ENCODE results near the gene ZNF598. TPM values are rescaled to one million over a fixed set of nuclear protein-coding genes. Genes with fewer than 3 reads are reported as not detected.

Gene ZNF598
- total RNA-seq, 1 donor from 2014 or later: 46.0 TPM

DNA sequence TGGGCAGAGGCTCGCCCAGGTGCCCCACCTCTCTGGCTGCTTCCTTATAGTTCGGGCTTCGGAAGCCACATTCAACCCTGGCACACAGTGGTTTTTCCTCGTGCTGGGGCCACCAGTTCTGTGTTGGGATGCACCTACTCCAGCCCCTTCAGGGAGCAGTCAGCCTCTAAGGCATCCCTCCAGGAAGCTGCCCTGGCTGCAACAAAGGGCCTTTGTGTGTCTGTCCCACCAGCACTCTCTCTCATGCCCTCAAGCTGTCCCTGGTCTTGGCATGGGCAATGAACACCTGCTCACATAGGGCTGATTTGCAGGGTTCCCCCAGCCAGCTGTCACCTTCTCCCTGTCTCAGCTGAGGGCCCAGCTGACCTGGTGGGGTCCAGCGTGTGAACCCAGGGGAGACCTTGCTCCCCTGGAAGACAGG is 27.6 kb downstream of the ZNF598 start:
- no peak overlapping the region for H3K4me2 ChIP-seq (ENCODE audit: low read length)
- H3K27ac Mint-ChIP-seq (ENCODE audit: unreplicated experiment): no peak overlapping the region
- H3K27me3 Mint-ChIP-seq (ENCODE audit: low read depth, unreplicated experiment): peaks cover 19% of the 10 kb centered on the region

GRCh38 chr16:1981398-1981836 is 28.2 kb downstream of the ZNF598 start, which contains the start of gene NOXO1:
TSS of gene NOXO1 (minus strand) at chr16:1981469. CDS start at chr16:1981179, 290 bp downstream.
- Histone ChIP-seq H3K27me3 (ENCODE audit: insufficient read depth, low read length) (peaks cover 32% of the 10 kb centered on the region), H2AFZ (ENCODE audit: low read depth, low read length) (no peak within 1 kb of the TSS), H3K36me3 (ENCODE audit: insufficient read depth, low read length) (peaks cover 7% of the 10 kb centered on the region), H3K4me1 (ENCODE audit: insufficient read depth, low read length) (peaks cover 15% of the 10 kb centered on the region), H3K9me3 (ENCODE audit: insufficient read depth, low read depth, low read length) (no peaks in the 10 kb centered on the region), H4K20me1 (ENCODE audit: insufficient read depth, low read length) (peaks cover 46% of the 10 kb centered on the region), H3K9ac (ENCODE audit: low read length) (no peak within 1 kb of the TSS), H3K79me2 (ENCODE audit: insufficient read depth, low read length) (peaks cover 16% of the 10 kb centered on the region), H3K27ac (ENCODE audit: low read depth, low read length) (no peak within 1 kb of the TSS), H3K4me2 (ENCODE audit: low read length) (no peak within 1 kb of the TSS), H3K4me3 (ENCODE audit: insufficient read depth, low read depth, low read length) (no peak within 1 kb of the TSS)
- Mint-ChIP-seq H3K4me3 (ENCODE audit: unreplicated experiment) (no peak within 1 kb of the TSS), H3K4me1 (ENCODE audit: low read depth, unreplicated experiment) (peaks cover 2% of the 10 kb centered on the region), H3K27ac (ENCODE audit: unreplicated experiment) (peak within 1 kb of the TSS; percentile 62), H3K36me3 (ENCODE audit: low read depth, unreplicated experiment) (peaks cover 1% of the 10 kb centered on the region), H3K9me3 (ENCODE audit: unreplicated experiment) (no peaks in the 10 kb centered on the region), H3K27me3 (ENCODE audit: low read depth, unreplicated experiment) (peaks cover 19% of the 10 kb centered on the region)
- FAIRE-seq (no peak), DNase-seq (ENCODE audit: low read depth) (no peak)
- no peak for TF ChIP-seq EZH2 (IDR thresholded peaks at IDR 0.05; ENCODE audit: insufficient read depth, low read length)
- TF ChIP-seq CTCF (IDR thresholded peaks at IDR 0.05; ENCODE audit: insufficient read depth, low read depth, low read length): no peak

More for the DNA sequence above, 27.6 kb downstream of the ZNF598 start:
- peaks cover 3% of the 10 kb centered on the region for H3K36me3 Mint-ChIP-seq (ENCODE audit: low read depth, unreplicated experiment)
- DNase-seq (ENCODE audit: low read depth): no peak
- peaks cover 16% of the 10 kb centered on the region for H3K79me2 ChIP-seq (ENCODE audit: insufficient read depth, low read length)
- H3K9me3 ChIP-seq (ENCODE audit: insufficient read depth, low read depth, low read length): no peaks in the 10 kb centered on the region
- no peaks in the 10 kb centered on the region for H3K9me3 Mint-ChIP-seq (ENCODE audit: unreplicated experiment)
- H3K4me1 Mint-ChIP-seq (ENCODE audit: low read depth, unreplicated experiment): peaks cover 2% of the 10 kb centered on the region
- no peak overlapping the region for H3K27ac ChIP-seq (ENCODE audit: low read depth, low read length)
- H3K36me3 ChIP-seq (ENCODE audit: insufficient read depth, low read length): peaks cover 5% of the 10 kb centered on the region
- no peak for FAIRE-seq
- peaks cover 15% of the 10 kb centered on the region for H3K4me1 ChIP-seq (ENCODE audit: insufficient read depth, low read length)
- no peak overlapping the region for H3K9ac ChIP-seq (ENCODE audit: low read length)
- H3K27me3 ChIP-seq (ENCODE audit: insufficient read depth, low read length): peaks cover 32% of the 10 kb centered on the region
- H4K20me1 ChIP-seq (ENCODE audit: insufficient read depth, low read length): peaks cover 48% of the 10 kb centered on the region
- no peak for TF ChIP-seq EZH2 (IDR thresholded peaks at IDR 0.05; ENCODE audit: insufficient read depth, low read length)
- TF ChIP-seq CTCF (IDR thresholded peaks at IDR 0.05; ENCODE audit: insufficient read depth, low read depth, low read length): no peak
- no peak overlapping the region for H3K4me3 ChIP-seq (ENCODE audit: insufficient read depth, low read depth, low read length)
- H3K4me3 Mint-ChIP-seq (ENCODE audit: unreplicated experiment): no peak overlapping the region
- H2AFZ ChIP-seq (ENCODE audit: low read depth, low read length): no peak overlapping the region

GRCh38 chr16:1980770-1981087 is 28.9 kb downstream of the ZNF598 start:
- H3K27me3 ChIP-seq (ENCODE audit: insufficient read depth, low read length): peaks cover 32% of the 10 kb centered on the region
- H3K27ac ChIP-seq (ENCODE audit: low read depth, low read length): no peak overlapping the region
- no peak overlapping the region for H3K27ac Mint-ChIP-seq (ENCODE audit: unreplicated experiment)
- peaks cover 2% of the 10 kb centered on the region for H3K4me1 Mint-ChIP-seq (ENCODE audit: low read depth, unreplicated experiment)
- H3K9me3 Mint-ChIP-seq (ENCODE audit: unreplicated experiment): no peaks in the 10 kb centered on the region
- peaks cover 10% of the 10 kb centered on the region for H3K79me2 ChIP-seq (ENCODE audit: insufficient read depth, low read length)
- H3K36me3 ChIP-seq (ENCODE audit: insufficient read depth, low read length): peaks cover 7% of the 10 kb centered on the region
- H3K9ac ChIP-seq (ENCODE audit: low read length): no peak overlapping the region
- H3K4me3 Mint-ChIP-seq (ENCODE audit: unreplicated experiment): no peak overlapping the region
- no peak overlapping the region for H2AFZ ChIP-seq (ENCODE audit: low read depth, low read length)
- H3K4me1 ChIP-seq (ENCODE audit: insufficient read depth, low read length): peaks cover 15% of the 10 kb centered on the region
- H3K9me3 ChIP-seq (ENCODE audit: insufficient read depth, low read depth, low read length): no peaks in the 10 kb centered on the region
- no peak overlapping the region for H3K4me2 ChIP-seq (ENCODE audit: low read length)
- H3K36me3 Mint-ChIP-seq (ENCODE audit: low read depth, unreplicated experiment): peaks cover 1% of the 10 kb centered on the region
- H3K27me3 Mint-ChIP-seq (ENCODE audit: low read depth, unreplicated experiment): peaks cover 19% of the 10 kb centered on the region
- FAIRE-seq: no peak
- no peak overlapping the region for H3K4me3 ChIP-seq (ENCODE audit: insufficient read depth, low read depth, low read length)
- no peak for DNase-seq (ENCODE audit: low read depth)
- TF ChIP-seq EZH2 (IDR thresholded peaks at IDR 0.05; ENCODE audit: insufficient read depth, low read length) (peak; percentile 9), CTCF (IDR thresholded peaks at IDR 0.05; ENCODE audit: insufficient read depth, low read depth, low read length) (no peak)
- peaks cover 45% of the 10 kb centered on the region for H4K20me1 ChIP-seq (ENCODE audit: insufficient read depth, low read length)

Measured in astrocyte (in vitro differentiated cells and primary cell).